ENCODE data around the gene C2orf68. TPM values are rescaled to one million over a fixed set of nuclear protein-coding genes. Genes with fewer than 3 reads are reported as not detected.

The C2orf68 gene
- total RNA-seq, 1 donor from 2014 or later = 40.8 TPM

DNA sequence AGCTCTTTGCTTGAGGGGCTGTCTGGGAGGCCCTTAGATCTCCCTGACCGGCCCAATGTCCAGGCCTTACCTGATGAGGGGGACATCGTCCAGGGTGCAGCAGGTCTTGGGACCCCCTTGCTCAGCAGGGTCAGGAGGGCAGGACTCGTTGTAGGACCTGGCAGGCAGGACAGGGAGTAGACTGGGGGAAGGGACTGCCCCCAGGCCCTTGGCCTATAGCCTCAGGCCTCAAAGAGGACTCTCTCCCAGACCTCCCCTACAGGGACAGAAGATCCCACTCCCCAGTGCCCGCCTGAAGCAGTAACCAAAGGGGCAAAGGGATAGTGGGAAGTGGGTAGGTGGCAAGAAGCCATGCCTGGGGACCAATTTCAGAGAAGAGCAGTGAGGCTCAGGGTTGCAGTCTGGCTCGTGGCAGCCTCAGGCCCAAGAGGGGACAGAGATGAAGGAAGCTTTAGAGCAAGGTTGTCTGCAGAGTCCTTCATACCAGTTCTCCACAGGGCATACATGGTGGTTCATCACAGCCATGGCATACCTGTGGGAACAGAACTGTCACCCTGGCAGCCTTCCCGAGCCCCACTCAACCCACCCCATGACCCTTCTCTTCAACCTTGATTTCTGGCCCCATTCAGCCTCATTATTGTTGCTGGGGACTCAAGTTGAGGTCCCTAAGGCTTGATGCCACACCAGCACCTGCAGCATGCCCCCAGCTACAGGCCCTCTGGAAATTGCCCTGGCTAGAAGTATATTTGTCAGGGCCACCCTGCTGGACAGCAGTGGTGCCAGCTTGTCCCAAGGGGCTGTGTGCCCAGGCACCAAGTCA, 10.7 kb downstream of the C2orf68 start:
- H3K27me3 Mint-ChIP-seq (ENCODE audit: unreplicated experiment) = no peaks in the 10 kb centered on the region
- no peaks in the 10 kb centered on the region for H3K9me3 Mint-ChIP-seq (ENCODE audit: unreplicated experiment)
- peak overlapping the region; percentile 82 for H3K4me3 Mint-ChIP-seq (ENCODE audit: unreplicated experiment)
- H3K4me1 Mint-ChIP-seq (ENCODE audit: unreplicated experiment) = peaks cover 42% of the 10 kb centered on the region
- TF ChIP-seq, protein P1, sequence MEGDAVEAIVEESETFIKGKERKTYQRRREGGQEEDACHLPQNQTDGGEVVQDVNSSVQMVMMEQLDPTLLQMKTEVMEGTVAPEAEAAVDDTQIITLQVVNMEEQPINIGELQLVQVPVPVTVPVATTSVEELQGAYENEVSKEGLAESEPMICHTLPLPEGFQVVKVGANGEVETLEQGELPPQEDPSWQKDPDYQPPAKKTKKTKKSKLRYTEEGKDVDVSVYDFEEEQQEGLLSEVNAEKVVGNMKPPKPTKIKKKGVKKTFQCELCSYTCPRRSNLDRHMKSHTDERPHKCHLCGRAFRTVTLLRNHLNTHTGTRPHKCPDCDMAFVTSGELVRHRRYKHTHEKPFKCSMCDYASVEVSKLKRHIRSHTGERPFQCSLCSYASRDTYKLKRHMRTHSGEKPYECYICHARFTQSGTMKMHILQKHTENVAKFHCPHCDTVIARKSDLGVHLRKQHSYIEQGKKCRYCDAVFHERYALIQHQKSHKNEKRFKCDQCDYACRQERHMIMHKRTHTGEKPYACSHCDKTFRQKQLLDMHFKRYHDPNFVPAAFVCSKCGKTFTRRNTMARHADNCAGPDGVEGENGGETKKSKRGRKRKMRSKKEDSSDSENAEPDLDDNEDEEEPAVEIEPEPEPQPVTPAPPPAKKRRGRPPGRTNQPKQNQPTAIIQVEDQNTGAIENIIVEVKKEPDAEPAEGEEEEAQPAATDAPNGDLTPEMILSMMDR (IDR thresholded peaks at IDR 0.05) = no peak
- H3K27ac Mint-ChIP-seq (ENCODE audit: unreplicated experiment) = no peak overlapping the region
- no peak for DNase-seq (ENCODE audit: extremely low spot score, unreplicated experiment)
- H3K36me3 Mint-ChIP-seq (ENCODE audit: unreplicated experiment) = peaks cover 8% of the 10 kb centered on the region

DNA sequence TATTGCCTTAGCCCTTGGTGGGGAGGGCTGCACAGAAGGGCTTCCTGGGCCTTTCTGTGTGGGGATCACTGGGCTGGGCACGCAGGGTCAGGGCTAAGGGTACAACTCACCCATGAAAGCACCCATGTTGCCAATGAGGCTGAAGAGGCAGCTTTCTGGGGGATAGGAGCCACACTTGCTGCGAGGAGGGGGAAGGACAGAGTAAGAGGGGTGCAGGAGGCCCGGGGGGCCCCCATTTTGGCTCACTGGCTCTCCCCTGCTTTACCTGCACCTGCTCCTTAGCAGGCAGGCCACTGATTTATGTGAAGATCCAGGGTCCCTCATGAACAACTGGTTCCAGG, 11.7 kb downstream of the C2orf68 start:
- Mint-ChIP-seq H3K27ac (ENCODE audit: unreplicated experiment) (no peak overlapping the region), H3K9me3 (ENCODE audit: unreplicated experiment) (no peaks in the 10 kb centered on the region), H3K27me3 (ENCODE audit: unreplicated experiment) (no peaks in the 10 kb centered on the region), H3K4me3 (ENCODE audit: unreplicated experiment) (no peak overlapping the region), H3K36me3 (ENCODE audit: unreplicated experiment) (peaks cover 8% of the 10 kb centered on the region), H3K4me1 (ENCODE audit: unreplicated experiment) (peaks cover 39% of the 10 kb centered on the region)
- DNase-seq (ENCODE audit: extremely low spot score, unreplicated experiment) = no peak
- TF ChIP-seq, protein P1 (IDR thresholded peaks at IDR 0.05) = no peak

DNA sequence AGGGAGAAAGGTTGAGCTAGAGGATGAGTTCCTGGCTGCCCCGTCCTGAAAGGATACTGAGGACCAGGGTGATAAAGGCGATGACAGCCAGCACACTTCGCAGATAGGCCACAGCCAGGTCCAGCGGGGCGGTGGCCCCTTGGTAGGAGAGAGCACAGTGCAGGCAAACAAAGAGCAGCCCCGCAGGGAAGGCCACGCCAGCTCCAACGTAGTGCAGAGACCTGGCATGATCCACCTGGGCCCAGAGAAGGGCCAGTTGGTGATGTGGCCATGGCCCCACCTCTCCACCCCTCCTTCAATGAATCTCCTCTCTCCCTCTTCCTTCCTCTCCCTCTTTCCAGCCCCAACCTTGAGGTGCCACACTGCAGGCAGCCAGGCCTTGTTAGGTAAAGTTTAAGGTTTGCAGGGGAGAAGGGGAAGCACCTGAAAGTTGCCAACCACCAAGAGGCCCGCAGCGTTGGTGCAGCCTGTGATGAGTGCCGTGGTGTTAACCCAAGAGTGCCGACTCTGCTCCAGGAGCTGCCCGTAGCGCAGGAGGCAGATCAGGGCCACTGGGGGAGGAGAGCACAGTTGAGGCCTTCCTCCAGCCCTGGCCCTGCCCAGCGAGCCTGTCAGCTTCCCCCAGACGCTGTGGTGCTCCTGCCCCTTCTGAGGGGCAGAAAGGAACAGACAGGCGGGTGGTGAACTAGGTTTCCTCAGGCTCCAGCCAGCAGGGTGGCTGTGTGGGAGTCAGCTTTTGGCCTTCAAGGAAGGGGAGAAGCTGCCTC, 12.2 kb downstream of the C2orf68 start:
- H3K4me3 Mint-ChIP-seq (ENCODE audit: unreplicated experiment) = no peak overlapping the region
- H3K4me1 Mint-ChIP-seq (ENCODE audit: unreplicated experiment) = peaks cover 39% of the 10 kb centered on the region
- peaks cover 8% of the 10 kb centered on the region for H3K36me3 Mint-ChIP-seq (ENCODE audit: unreplicated experiment)
- no peak for DNase-seq (ENCODE audit: extremely low spot score, unreplicated experiment)
- no peaks in the 10 kb centered on the region for H3K9me3 Mint-ChIP-seq (ENCODE audit: unreplicated experiment)
- H3K27ac Mint-ChIP-seq (ENCODE audit: unreplicated experiment) = no peak overlapping the region
- TF ChIP-seq, protein P1 (IDR thresholded peaks at IDR 0.05) = no peak
- no peaks in the 10 kb centered on the region for H3K27me3 Mint-ChIP-seq (ENCODE audit: unreplicated experiment)

DNA sequence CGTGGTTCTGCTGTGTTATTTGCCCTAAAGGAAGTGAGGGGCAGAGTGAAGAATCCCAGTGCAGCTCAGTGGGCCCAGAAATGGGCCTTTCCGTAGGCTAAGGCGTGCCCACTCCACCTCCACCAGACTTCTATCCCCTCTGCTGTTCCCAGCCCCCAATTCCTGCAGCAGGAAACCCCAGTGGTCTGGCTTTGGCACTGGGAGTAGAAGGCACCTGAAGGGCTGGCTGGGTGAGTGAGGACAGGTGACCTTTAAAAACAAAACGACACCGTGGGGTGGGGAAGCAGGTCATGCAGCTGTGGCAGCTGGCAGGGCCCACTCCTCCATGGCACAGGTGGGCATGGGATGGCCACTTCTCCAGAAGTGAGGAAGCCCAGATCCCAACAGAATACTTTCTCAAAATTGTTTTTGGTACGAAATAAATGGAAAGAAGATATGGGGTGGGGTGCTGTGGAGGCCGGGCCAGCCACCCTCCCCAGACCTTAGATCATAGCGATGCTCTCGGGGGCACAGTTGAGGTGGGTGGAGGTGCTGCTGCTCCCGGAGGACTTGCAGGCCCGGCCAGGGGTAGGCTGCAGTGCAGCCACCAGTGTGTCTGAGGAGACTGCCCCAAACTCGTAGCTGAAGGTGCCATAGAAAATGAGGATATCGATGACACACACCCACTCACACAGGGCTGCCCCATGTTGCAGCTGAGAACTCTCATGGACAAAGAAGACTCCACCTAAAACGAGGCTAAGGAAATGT, 13.1 kb downstream of the C2orf68 start:
- Mint-ChIP-seq H3K36me3 (ENCODE audit: unreplicated experiment) (peaks cover 8% of the 10 kb centered on the region), H3K27ac (ENCODE audit: unreplicated experiment) (no peak overlapping the region)

More for the DNA sequence above, 13.1 kb downstream of the C2orf68 start:
- Mint-ChIP-seq H3K9me3 (ENCODE audit: unreplicated experiment) (no peaks in the 10 kb centered on the region), H3K4me3 (ENCODE audit: unreplicated experiment) (no peak overlapping the region), H3K27me3 (ENCODE audit: unreplicated experiment) (no peaks in the 10 kb centered on the region), H3K4me1 (ENCODE audit: unreplicated experiment) (peaks cover 42% of the 10 kb centered on the region)
- TF ChIP-seq, protein P1 (IDR thresholded peaks at IDR 0.05) = no peak
- no peak for DNase-seq (ENCODE audit: extremely low spot score, unreplicated experiment)

All from osteocyte (in vitro differentiated cells).